Trophoblast cell (in vitro differentiated cells and primary cell): ENCODE results near the gene GHRHR.
A peak's percentile ranks its signal among the peaks of the same experiment; 100 is the strongest.

Experiments used
- DNase-seq, 2 donors: peaks; one replicate each; pipeline ENCODE4 v3.0.0-alpha.2; 2016
- H2AFZ ChIP-seq: 2 replicates; pipeline ENCODE4 v1.6.1; 2013; ENCODE audit warnings: low read length, moderate library complexity, mild to moderate bottlenecking; ENCODE audit not compliant: insufficient read depth, poor library complexity
- H2AK5ac ChIP-seq: 2 replicates; pipeline ENCODE4 v1.6.1; 2013; ENCODE audit warnings: mild to moderate bottlenecking, low read length
- H2BK120ac ChIP-seq: 2 replicates; pipeline ENCODE4 v1.6.1; 2013; ENCODE audit warnings: low read length, mild to moderate bottlenecking, moderate library complexity; ENCODE audit not compliant: insufficient read depth, poor library complexity
- H2BK12ac ChIP-seq: 2 replicates; pipeline ENCODE4 v1.6.1; 2013; ENCODE audit warnings: mild to moderate bottlenecking, low read length, moderate library complexity
- H2BK5ac ChIP-seq: 2 replicates; pipeline ENCODE4 v1.6.1; 2013; ENCODE audit warnings: low read length, low read depth, moderate library complexity, mild to moderate bottlenecking; ENCODE audit not compliant: poor library complexity
- H3K14ac ChIP-seq: 2 replicates; pipeline ENCODE4 v1.6.1; 2013; ENCODE audit warnings: mild to moderate bottlenecking, low read length
- H3K18ac ChIP-seq: 2 replicates; pipeline ENCODE4 v1.6.1; 2013; ENCODE audit warnings: mild to moderate bottlenecking, low read length
- H3K23ac ChIP-seq: 2 replicates; pipeline ENCODE4 v1.6.1; 2013; ENCODE audit warnings: low read length
- H3K27ac ChIP-seq: 2 replicates; pipeline ENCODE4 v1.5.1; 2013; ENCODE audit warnings: low read depth, mild to moderate bottlenecking, inconsistent platforms, low read length, moderate library complexity
- H3K27me3 ChIP-seq: 2 replicates; pipeline ENCODE4 v1.6.1; 2013; ENCODE audit warnings: inconsistent platforms, mild to moderate bottlenecking, low read length, moderate library complexity; ENCODE audit not compliant: insufficient read depth
- H3K36me3 ChIP-seq, 2 experiments: 1 replicate in 1 of 2; 2 replicates in 1 of 2; pipeline ENCODE4 v1.6.1; 2013; ENCODE audit warnings: low read length in 2 of 2, mild to moderate bottlenecking in 2 of 2, moderate library complexity in 1 of 2; ENCODE audit not compliant: insufficient read depth in 2 of 2, control insufficient read depth in 1 of 2
- H3K4ac ChIP-seq: 2 replicates; pipeline ENCODE4 v1.6.1; 2013; ENCODE audit warnings: low read depth, mild to moderate bottlenecking, low read length, moderate library complexity
- H3K4me1 ChIP-seq, 2 experiments: 1 replicate in 1 of 2; 2 replicates in 1 of 2; pipeline ENCODE4 v1.6.1; 2013; ENCODE audit warnings: low read length in 2 of 2, mild to moderate bottlenecking in 2 of 2, moderate library complexity in 1 of 2; ENCODE audit not compliant: insufficient read depth in 2 of 2, control insufficient read depth in 1 of 2
- H3K4me2 ChIP-seq: 2 replicates; pipeline ENCODE4 v1.6.1; 2013; ENCODE audit warnings: inconsistent platforms, mild to moderate bottlenecking, low read length, moderate library complexity
- H3K4me3 ChIP-seq: 2 replicates; pipeline ENCODE4 v1.5.1; 2013; ENCODE audit warnings: mild to moderate bottlenecking, low read depth, low read length, inconsistent platforms
- H3K79me1 ChIP-seq: one replicate; pipeline ENCODE4 v1.6.1; 2013; ENCODE audit warnings: low read length
- H3K79me2 ChIP-seq: 2 replicates; pipeline ENCODE4 v1.6.1; 2013; ENCODE audit warnings: low read length, mild to moderate bottlenecking; ENCODE audit not compliant: control insufficient read depth, insufficient read depth, poor library complexity
- H3K9ac ChIP-seq: 2 replicates; pipeline ENCODE4 v1.6.1; 2013; ENCODE audit warnings: mild to moderate bottlenecking, low read length
- H3K9me3 ChIP-seq: 2 replicates; pipeline ENCODE4 v1.6.1; 2013; ENCODE audit warnings: low read depth, mild to moderate bottlenecking, control low read depth, inconsistent platforms, low read length; ENCODE audit not compliant: insufficient read depth
- H4K12ac ChIP-seq: 2 replicates; pipeline ENCODE4 v1.6.1; 2013; ENCODE audit warnings: low read depth, mild to moderate bottlenecking, low read length, moderate library complexity
- H4K8ac ChIP-seq: 2 replicates; pipeline ENCODE4 v1.6.1; 2013; ENCODE audit warnings: low read depth, mild to moderate bottlenecking, low read length, moderate library complexity
- H4K91ac ChIP-seq: one replicate; pipeline ENCODE4 v1.6.1; 2013; ENCODE audit warnings: low read depth, mild to moderate bottlenecking, low read length, moderate library complexity
- WGBS: extraction: QIAGEN DNeasy Blood & Tissue Kit; methylation state at CpG from one replicate; pipeline ENCODE4 v1.1.7; 2013; ENCODE audit warnings: missing lambda C conversion rate; ENCODE audit not compliant: insufficient read length, insufficient coverage; ENCODE audit errors: extremely low coverage; 5-methylcytosine and 5-hydroxymethylcytosine counted together

Gene GHRHR

GRCh38 chr7:30996883-30997282 is 33.1 kb downstream of the GHRHR start:
- no peaks in the 10 kb centered on the region for H3K79me1 ChIP-seq
- no peak overlapping the region for H3K4me3 ChIP-seq
- H3K27ac ChIP-seq = no peak overlapping the region
- no peak overlapping the region for H2BK12ac ChIP-seq
- peak; percentile 96 to 99 for DNase-seq
- H3K79me2 ChIP-seq = no peaks in the 10 kb centered on the region
- H3K4me2 ChIP-seq = no peak overlapping the region
- H4K12ac ChIP-seq = no peak overlapping the region
- no peaks in the 10 kb centered on the region for H3K36me3 ChIP-seq
- H3K4ac ChIP-seq = no peak overlapping the region
- no CpG with 5 or more reads among the region's 5 CpGs for WGBS
- H3K23ac ChIP-seq = no peak overlapping the region
- no peak overlapping the region for H2AFZ ChIP-seq
- H3K18ac ChIP-seq = no peak overlapping the region
- no peak overlapping the region for H4K91ac ChIP-seq
- H2BK120ac ChIP-seq = no peak overlapping the region
- no peak overlapping the region for H2AK5ac ChIP-seq
- peaks cover 6% of the 10 kb centered on the region for H3K9me3 ChIP-seq
- H2BK5ac ChIP-seq = no peak overlapping the region
- H4K8ac ChIP-seq = no peak overlapping the region
- H3K4me1 ChIP-seq = peaks cover 3 to 15% of the 10 kb centered on the region in 2 experiments
- no peak overlapping the region for H3K9ac ChIP-seq
- no peaks in the 10 kb centered on the region for H3K27me3 ChIP-seq
- H3K14ac ChIP-seq = no peak overlapping the region

DNA sequence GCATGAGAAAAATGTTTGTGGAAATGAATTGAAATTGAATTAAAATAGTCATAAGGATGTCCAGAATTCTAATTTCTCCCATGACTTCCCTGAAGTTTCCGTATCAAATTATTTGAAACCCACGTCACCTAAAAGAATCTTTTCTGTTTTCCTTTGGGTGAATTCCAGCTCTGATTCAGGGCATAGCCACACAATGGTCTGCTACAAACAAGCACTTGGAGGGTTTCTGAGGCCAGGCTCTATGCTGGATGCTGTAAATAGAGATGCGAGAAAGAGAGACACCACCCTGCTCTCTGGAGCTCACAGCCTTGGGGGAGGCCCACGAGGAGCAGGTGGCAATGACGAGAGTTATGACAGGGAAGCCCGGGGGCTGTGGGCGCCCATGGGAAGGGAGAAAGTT is 33.6 kb downstream of the GHRHR start:
- no peak overlapping the region for H3K4ac ChIP-seq
- no peak overlapping the region for H3K27ac ChIP-seq
- H3K4me1 ChIP-seq = peaks cover 3 to 15% of the 10 kb centered on the region in 2 experiments
- H2BK5ac ChIP-seq = no peak overlapping the region
- H3K27me3 ChIP-seq = no peaks in the 10 kb centered on the region
- DNase-seq = peak in 1 of 2 donors; percentile 55
- H3K4me2 ChIP-seq = no peak overlapping the region
- no peak overlapping the region for H3K18ac ChIP-seq
- no peak overlapping the region for H3K9ac ChIP-seq
- H3K9me3 ChIP-seq = peaks cover 5% of the 10 kb centered on the region
- no peaks in the 10 kb centered on the region for H3K79me1 ChIP-seq
- no peak overlapping the region for H4K91ac ChIP-seq
- WGBS = no CpG with 5 or more reads among the region's 7 CpGs
- H2BK12ac ChIP-seq = no peak overlapping the region
- H2BK120ac ChIP-seq = no peak overlapping the region
- no peak overlapping the region for H2AFZ ChIP-seq
- H3K23ac ChIP-seq = no peak overlapping the region
- H4K8ac ChIP-seq = no peak overlapping the region
- H3K14ac ChIP-seq = no peak overlapping the region
- H4K12ac ChIP-seq = no peak overlapping the region
- H2AK5ac ChIP-seq = no peak overlapping the region
- no peaks in the 10 kb centered on the region for H3K79me2 ChIP-seq
- H3K4me3 ChIP-seq = no peak overlapping the region
- H3K36me3 ChIP-seq = no peaks in the 10 kb centered on the region

DNA sequence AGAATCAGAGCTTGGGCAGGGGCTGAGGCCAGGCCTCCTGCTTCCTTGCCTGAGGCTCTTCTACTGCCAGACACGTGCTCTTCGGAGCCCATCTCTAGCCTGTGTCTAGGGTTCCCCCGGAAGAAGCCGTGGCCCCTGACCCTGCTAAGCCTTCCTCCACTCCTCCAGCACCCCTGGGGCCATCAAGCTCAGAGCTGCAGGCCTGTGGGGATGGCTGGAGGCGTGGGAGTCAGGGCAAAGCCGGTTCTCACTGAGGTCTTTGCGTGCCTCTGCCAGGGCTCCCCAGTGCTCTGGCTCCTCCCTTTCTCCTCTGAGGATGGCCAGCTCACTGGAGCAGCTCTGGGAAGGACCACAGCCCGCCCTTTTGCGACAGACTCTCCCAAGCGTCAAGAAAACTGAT is 34.4 kb downstream of the GHRHR start:
- Histone ChIP-seq H2BK12ac (no peak overlapping the region), H3K27ac (no peak overlapping the region)
- no CpG with 5 or more reads among the region's 10 CpGs for WGBS

GRCh38 chr7:31000161-31000693 is 36.5 kb downstream of the GHRHR start:
- no CpG with 5 or more reads among the region's 9 CpGs for WGBS
- H3K23ac ChIP-seq = no peak overlapping the region
- no peak overlapping the region for H2BK12ac ChIP-seq
- no peak overlapping the region for H2BK5ac ChIP-seq
- H3K27ac ChIP-seq = no peak overlapping the region
- H4K8ac ChIP-seq = no peak overlapping the region
- no peak overlapping the region for H3K4ac ChIP-seq
- H3K4me2 ChIP-seq = no peak overlapping the region
- H3K79me2 ChIP-seq = no peaks in the 10 kb centered on the region
- no peak overlapping the region for H3K4me3 ChIP-seq
- H4K91ac ChIP-seq = no peak overlapping the region
- DNase-seq = no peak
- H3K36me3 ChIP-seq = no peaks in the 10 kb centered on the region
- peaks cover 6 to 20% of the 10 kb centered on the region in 2 experiments for H3K4me1 ChIP-seq
- no peak overlapping the region for H3K14ac ChIP-seq
- no peak overlapping the region for H2AK5ac ChIP-seq
- no peaks in the 10 kb centered on the region for H3K27me3 ChIP-seq
- no peak overlapping the region for H2BK120ac ChIP-seq
- no peaks in the 10 kb centered on the region for H3K79me1 ChIP-seq
- no peak overlapping the region for H4K12ac ChIP-seq
- H3K9ac ChIP-seq = no peak overlapping the region
- H3K9me3 ChIP-seq = peaks cover 4% of the 10 kb centered on the region
- no peak overlapping the region for H3K18ac ChIP-seq
- H2AFZ ChIP-seq = no peak overlapping the region

More for the DNA sequence above, 34.4 kb downstream of the GHRHR start:
- Histone ChIP-seq H3K4me1 (peaks cover 3 to 15% of the 10 kb centered on the region in 2 experiments), H3K23ac (no peak overlapping the region), H2BK5ac (no peak overlapping the region), H3K79me2 (no peaks in the 10 kb centered on the region), H2AFZ (no peak overlapping the region), H3K14ac (no peak overlapping the region), H4K91ac (no peak overlapping the region), H4K12ac (no peak overlapping the region), H3K4me3 (no peak overlapping the region), H3K18ac (no peak overlapping the region), H3K79me1 (no peaks in the 10 kb centered on the region), H3K36me3 (no peaks in the 10 kb centered on the region), H3K27me3 (no peaks in the 10 kb centered on the region), H3K4ac (no peak overlapping the region), H3K4me2 (no peak overlapping the region), H3K9ac (no peak overlapping the region), H2AK5ac (no peak overlapping the region), H2BK120ac (no peak overlapping the region), H4K8ac (no peak overlapping the region), H3K9me3 (peaks cover 4% of the 10 kb centered on the region)
- no peak for DNase-seq
